Fibroblast of the aortic adventitia (primary cell): ENCODE results near the gene KMT2D. TPM values are rescaled to one million over a fixed set of nuclear protein-coding genes. Genes with fewer than 3 reads are reported as not detected.

Experiments
- DNase-seq: peaks from one replicate; pipeline ENCODE4 v3.0.0-alpha.2; 2010; ENCODE audit warnings: low read depth
- H3K4me3 ChIP-seq: 2 replicates; pipeline ENCODE4 v1.5.1; 2011; ENCODE audit warnings: low read depth, mild to moderate bottlenecking, control low read depth, low read length, moderate library complexity
- CTCF ChIP-seq: IDR thresholded peaks from 2 replicates; pipeline ENCODE4 v1.5.1; 2011; ENCODE audit warnings: mild to moderate bottlenecking, low read length, control low read depth, inconsistent platforms; ENCODE audit not compliant: insufficient read depth
- total RNA-seq: library from RNA; depleted of rRNA; stranded (reverse); fragments of >200 nt; gene quantifications from 2 replicates; pipeline ENCODE4 v1.2.3, GENCODE V29; 2012; ENCODE audit warnings: low replicate concordance

Gene KMT2D
- total RNA-seq, 1 donor = 23.8 TPM

DNA sequence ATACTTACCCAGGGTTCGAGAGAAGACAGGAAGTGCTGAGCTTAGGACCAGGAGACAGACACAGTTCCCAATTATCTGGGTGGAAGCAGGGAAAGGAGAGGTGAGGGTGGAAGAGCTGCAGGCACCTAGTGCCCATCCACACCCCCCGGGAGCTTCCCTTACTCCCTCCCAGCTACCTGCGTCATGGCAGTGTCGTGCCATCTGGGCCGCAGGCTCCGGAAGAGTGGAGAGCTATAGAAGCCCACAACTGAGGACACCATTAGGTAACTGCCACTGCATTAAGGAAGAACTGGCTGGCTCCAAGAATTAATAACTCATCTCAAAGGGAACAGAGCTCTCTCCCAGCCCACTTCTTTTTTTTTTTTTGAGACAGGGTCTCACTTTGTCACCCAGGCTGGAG lies 39.8 kb upstream of the KMT2D start:
- no peak for TF ChIP-seq CTCF
- no peak for DNase-seq
- no peak overlapping the region for H3K4me3 ChIP-seq

GRCh38 chr12:49098703-49099102 lies 38.1 kb upstream of the KMT2D start:
- DNase-seq = no peak
- H3K4me3 ChIP-seq = no peak overlapping the region
- TF ChIP-seq CTCF = no peak

- DNase-seq = peak; percentile 54
- TF ChIP-seq CTCF = peak; percentile 83
- H3K4me3 ChIP-seq = no peak overlapping the region
These were observed 37.4 kb upstream of the KMT2D start for GRCh38 chr12:49098035-49098451.

DNA sequence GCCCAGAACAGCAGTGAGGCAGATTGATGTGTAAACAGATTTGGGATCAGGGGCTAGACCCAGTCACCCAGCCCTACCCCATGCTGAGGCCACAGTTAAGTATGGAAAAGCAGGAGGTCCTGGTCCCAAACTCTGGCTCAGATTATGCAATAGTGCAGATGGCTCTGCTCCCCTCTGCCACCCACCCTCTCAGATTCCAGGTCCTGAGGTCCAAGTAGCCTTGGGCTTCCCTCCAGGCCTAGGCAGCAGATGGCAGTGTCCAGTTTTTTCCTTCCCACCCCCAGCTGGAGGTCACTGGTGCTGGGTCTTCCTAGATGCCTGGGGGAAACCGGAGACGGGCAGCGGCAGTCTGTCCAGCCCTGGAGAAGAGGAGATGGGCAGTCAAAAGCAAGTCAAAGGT lies 36.8 kb upstream of the KMT2D start:
- TF ChIP-seq CTCF = no peak
- no peak for DNase-seq

GRCh38 chr12:49094975-49095365 lies 34.4 kb upstream of the KMT2D start:
- no peak overlapping the region for H3K4me3 ChIP-seq

More for the DNA sequence above, 36.8 kb upstream of the KMT2D start:
- H3K4me3 ChIP-seq = no peak overlapping the region

GRCh38 chr12:49094160-49094974 lies 33.8 kb upstream of the KMT2D start, which contains the start of gene DHH:
Gene DHH, minus strand, starts transcription at chr12:49094801. Its CDS starts 289 bp downstream, at chr12:49094512.
- H3K4me3 ChIP-seq = no peak within 1 kb of the TSS
- DNase-seq = no peak
- TF ChIP-seq CTCF = no peak

More at GRCh38 chr12:49094975-49095365, 34.4 kb upstream of the KMT2D start:
- TF ChIP-seq CTCF = no peak
- no peak for DNase-seq
